Muscle layer of duodenum (tissue), 2 donors: ENCODE measurements around the gene GSAP.
"Not testable (repeated sequence)": the region's sequence is repeated elsewhere in the genome, so short reads cannot be mapped to it uniquely, and the experiment has no call there.

ENCODE experiments used
- H3K27ac ChIP-seq: one replicate; pipeline ENCODE4 v1.7.0; 2013; ENCODE audit warnings: mild to moderate bottlenecking, low read length
- H3K27me3 ChIP-seq: one replicate; pipeline ENCODE4 v1.7.0; 2013; ENCODE audit warnings: low read depth, mild to moderate bottlenecking, control low read depth, low read length
- H3K36me3 ChIP-seq, 2 donors: one replicate each; pipeline ENCODE4 v1.7.0; 2013; ENCODE audit warnings: low read length in 2 of 2, control low read depth in 1 of 2, mild to moderate bottlenecking in 1 of 2; ENCODE audit not compliant: insufficient read depth in 2 of 2, control insufficient read depth in 1 of 2
- H3K4me1 ChIP-seq, 2 donors: one replicate each; pipeline ENCODE4 v1.7.0; 2013; ENCODE audit warnings: low read length in 2 of 2, mild to moderate bottlenecking in 2 of 2, control low read depth in 1 of 2, moderate library complexity in 1 of 2; ENCODE audit not compliant: insufficient read depth in 2 of 2, control insufficient read depth in 1 of 2
- H3K4me3 ChIP-seq, 2 donors: one replicate each; pipeline ENCODE4 v1.7.0; 2013; ENCODE audit warnings: low read length in 2 of 2, low read depth in 1 of 2, mild to moderate bottlenecking in 1 of 2
- H3K9me3 ChIP-seq, 2 donors: one replicate each; pipeline ENCODE4 v1.7.0; 2013; ENCODE audit warnings: low read length in 2 of 2, control low read depth in 1 of 2, mild to moderate bottlenecking in 1 of 2; ENCODE audit not compliant: control insufficient read depth in 1 of 2
- donor health status: healthy.

GSAP gene

GRCh38 chr7:77455321-77455720, 39.2 kb upstream of the GSAP start:
- H3K4me1 ChIP-seq: no peaks in the 10 kb centered on the region
- no peak overlapping the region for H3K27ac ChIP-seq
- H3K9me3 ChIP-seq: no peaks in the 10 kb centered on the region
- H3K36me3 ChIP-seq: no peaks in the 10 kb centered on the region
- no peak overlapping the region for H3K4me3 ChIP-seq
- no peaks in the 10 kb centered on the region for H3K27me3 ChIP-seq

- Histone ChIP-seq H3K4me3 (no peak overlapping the region), H3K9me3 (no peaks in the 10 kb centered on the region), H3K27ac (no peak overlapping the region), H3K36me3 (no peaks in the 10 kb centered on the region), H3K4me1 (no peaks in the 10 kb centered on the region), H3K27me3 (no peaks in the 10 kb centered on the region)
These were observed 38.7 kb upstream of the GSAP start for GRCh38 chr7:77454802-77455201.

- H3K9me3 ChIP-seq: no peaks in the 10 kb centered on the region
- no peak overlapping the region for H3K27ac ChIP-seq
- no peak overlapping the region for H3K4me3 ChIP-seq
- no peaks in the 10 kb centered on the region for H3K4me1 ChIP-seq
- no peaks in the 10 kb centered on the region for H3K27me3 ChIP-seq
- no peaks in the 10 kb centered on the region for H3K36me3 ChIP-seq
These were observed 37.4 kb upstream of the GSAP start for GRCh38 chr7:77453531-77453930.

GRCh38 chr7:77451950-77452349, 35.8 kb upstream of the GSAP start:
- not testable (repeated sequence) for H3K36me3 ChIP-seq, H3K9me3 ChIP-seq, H3K4me3 ChIP-seq, H3K27me3 ChIP-seq, H3K4me1 ChIP-seq, H3K27ac ChIP-seq

- Histone ChIP-seq H3K36me3 (no peaks in the 10 kb centered on the region), H3K27ac (no peak overlapping the region), H3K4me3 (no peak overlapping the region), H3K9me3 (no peaks in the 10 kb centered on the region), H3K4me1 (no peaks in the 10 kb centered on the region), H3K27me3 (no peaks in the 10 kb centered on the region)
These were observed 34.5 kb upstream of the GSAP start for GRCh38 chr7:77450613-77451012.

- Histone ChIP-seq H3K36me3 (no peaks in the 10 kb centered on the region), H3K27ac (no peak overlapping the region), H3K4me1 (no peaks in the 10 kb centered on the region), H3K27me3 (no peaks in the 10 kb centered on the region), H3K9me3 (no peaks in the 10 kb centered on the region), H3K4me3 (no peak overlapping the region)
These were observed 33.9 kb upstream of the GSAP start for GRCh38 chr7:77450054-77450453.

- H3K9me3 ChIP-seq: no peaks in the 10 kb centered on the region
These were observed 31.5 kb upstream of the GSAP start for GRCh38 chr7:77447616-77448015.

GRCh38 chr7:77444123-77444522, 28.0 kb upstream of the GSAP start:
- H3K4me3 ChIP-seq: no peak overlapping the region
- no peak overlapping the region for H3K27ac ChIP-seq
- H3K4me1 ChIP-seq: no peaks in the 10 kb centered on the region

More at GRCh38 chr7:77447616-77448015, 31.5 kb upstream of the GSAP start:
- Histone ChIP-seq H3K27ac (no peak overlapping the region), H3K4me1 (no peaks in the 10 kb centered on the region), H3K27me3 (no peaks in the 10 kb centered on the region), H3K4me3 (no peak overlapping the region), H3K36me3 (no peaks in the 10 kb centered on the region)

GRCh38 chr7:77443042-77443441, 26.9 kb upstream of the GSAP start:
- Histone ChIP-seq H3K36me3 (no peaks in the 10 kb centered on the region), H3K4me3 (no peak overlapping the region), H3K27me3 (no peaks in the 10 kb centered on the region), H3K9me3 (no peaks in the 10 kb centered on the region), H3K4me1 (no peaks in the 10 kb centered on the region), H3K27ac (no peak overlapping the region)

More at GRCh38 chr7:77444123-77444522, 28.0 kb upstream of the GSAP start:
- Histone ChIP-seq H3K9me3 (no peaks in the 10 kb centered on the region), H3K27me3 (no peaks in the 10 kb centered on the region), H3K36me3 (no peaks in the 10 kb centered on the region)

- no peak overlapping the region for H3K27ac ChIP-seq
- H3K9me3 ChIP-seq: no peaks in the 10 kb centered on the region
- no peaks in the 10 kb centered on the region for H3K36me3 ChIP-seq
These were observed 26.5 kb upstream of the GSAP start for GRCh38 chr7:77442636-77443035.

GRCh38 chr7:77441046-77441445, 24.9 kb upstream of the GSAP start:
- H3K9me3 ChIP-seq: no peaks in the 10 kb centered on the region
- H3K27me3 ChIP-seq: no peaks in the 10 kb centered on the region
- no peaks in the 10 kb centered on the region for H3K36me3 ChIP-seq
- H3K4me1 ChIP-seq: no peaks in the 10 kb centered on the region
- no peak overlapping the region for H3K27ac ChIP-seq
- H3K4me3 ChIP-seq: no peak overlapping the region

More at GRCh38 chr7:77442636-77443035, 26.5 kb upstream of the GSAP start:
- Histone ChIP-seq H3K27me3 (no peaks in the 10 kb centered on the region), H3K4me1 (no peaks in the 10 kb centered on the region), H3K4me3 (no peak overlapping the region)

- H3K27me3 ChIP-seq: no peaks in the 10 kb centered on the region
- H3K9me3 ChIP-seq: no peaks in the 10 kb centered on the region
- no peak overlapping the region for H3K27ac ChIP-seq
- H3K36me3 ChIP-seq: no peaks in the 10 kb centered on the region
- H3K4me3 ChIP-seq: no peak overlapping the region
- H3K4me1 ChIP-seq: no peaks in the 10 kb centered on the region
These were observed 23.4 kb upstream of the GSAP start for GRCh38 chr7:77439572-77439971.
